Kidney (tissue), 14 donors: ENCODE measurements around the gene RNH1. TPM values are rescaled to one million over a fixed set of nuclear protein-coding genes. Genes with fewer than 3 reads are reported as not detected.

Experiments
- DNase-seq, 5 donors: peaks; one replicate each; pipeline ENCODE4 v3.0.0-alpha.2; 2013 to 2020
- FAIRE-seq: peaks from 2 replicates; lab custom pipeline; 2012; peaks lifted over from hg19 to GRCh38; lab: Jason Lieb, UNC
- H3K27ac ChIP-seq, 2 donors: one replicate each; pipeline ENCODE4 v1.7.0; 2013; ENCODE audit warnings: low read depth in 2 of 2, low read length in 2 of 2, inconsistent platforms in 1 of 2
- H3K27me3 ChIP-seq: one replicate; pipeline ENCODE4 v1.7.1; 2013; ENCODE audit warnings: low read length, inconsistent platforms; ENCODE audit not compliant: control insufficient read depth, insufficient read depth
- H3K36me3 ChIP-seq, 3 donors: one replicate each; pipeline versions ENCODE4 v1.7.0 to v1.7.1; 2013; ENCODE audit warnings: low read length in 3 of 3, control low read depth in 1 of 3, inconsistent platforms in 1 of 3; ENCODE audit not compliant: insufficient read depth in 3 of 3, control insufficient read depth in 2 of 3
- H3K4me1 ChIP-seq, 3 donors: one replicate each; pipeline versions ENCODE4 v1.7.0 to v1.7.1; 2013; ENCODE audit warnings: low read length in 3 of 3, inconsistent platforms in 1 of 3, low read depth in 1 of 3; ENCODE audit not compliant: control insufficient read depth in 2 of 3, insufficient read depth in 2 of 3
- H3K4me3 ChIP-seq, 3 donors: one replicate each; pipeline versions ENCODE4 v1.7.0 to v1.8.1; 2013; ENCODE audit warnings: low read length in 3 of 3, control low read depth in 1 of 3, inconsistent platforms in 1 of 3
- H3K9ac ChIP-seq, 3 donors: one replicate each; pipeline versions ENCODE4 v1.7.0 to v1.7.1; 2013; ENCODE audit warnings: low read length in 3 of 3, control low read depth in 1 of 3, inconsistent platforms in 1 of 3
- H3K9me3 ChIP-seq, 3 donors: one replicate each; pipeline versions ENCODE4 v1.7.0 to v1.7.1; 2013; ENCODE audit warnings: low read length in 3 of 3, control low read depth in 1 of 3, inconsistent platforms in 1 of 3; ENCODE audit not compliant: control insufficient read depth in 2 of 3, insufficient read depth in 1 of 3
- intact Hi-C: fragments of 100-400 bp; cut with DNase I; formaldehyde crosslinking; loops from one replicate; pipeline ENCODE4 v1.11.1; 2022
- polyA plus RNA-seq: library from polyadenylated mRNA; stranded (reverse); fragments of 350-450 nt; fragmentation: Illumina TruSeq; extraction: RNeasy Lipid Tissue Mini Kit (QIAGEN cat#74804); gene quantifications from one replicate; pipeline ENCODE4 v1.2.3, GENCODE V29; 2014; ENCODE audit warnings: low read depth, low replicate concordance; ENCODE audit not compliant: insufficient read depth
- total RNA-seq: library from RNA; stranded (reverse); fragmentation: NEBNext Ultra II Directional; extraction: Animal tissue kit (Norgen Biotek cat#: 25700); gene quantifications from one replicate; pipeline ENCODE4 v1.2.1, GENCODE V29; 2021
- TF ChIP-seq, protein P1 (sequence below): IDR thresholded peaks from 3 replicates; pipeline ENCODE4 v1.5.1; 2012; ENCODE audit warnings: mild to moderate bottlenecking, moderate library complexity, borderline replicate concordance; ENCODE audit not compliant: insufficient read depth; ENCODE audit errors: extremely low read depth
- donor health status: control.
- donor health status: control.
- donor health status: control.
- donor health status: control.
- donor health status: control.
- donor health status: DM: yes; HTN: yes; CAD: no.
- donor health status: Normal renal cell carcinoma (clear cell type).

Gene RNH1
- total and polyA plus RNA-seq, 2 donors from 2014 or later: 171 to 191 TPM

DNA sequence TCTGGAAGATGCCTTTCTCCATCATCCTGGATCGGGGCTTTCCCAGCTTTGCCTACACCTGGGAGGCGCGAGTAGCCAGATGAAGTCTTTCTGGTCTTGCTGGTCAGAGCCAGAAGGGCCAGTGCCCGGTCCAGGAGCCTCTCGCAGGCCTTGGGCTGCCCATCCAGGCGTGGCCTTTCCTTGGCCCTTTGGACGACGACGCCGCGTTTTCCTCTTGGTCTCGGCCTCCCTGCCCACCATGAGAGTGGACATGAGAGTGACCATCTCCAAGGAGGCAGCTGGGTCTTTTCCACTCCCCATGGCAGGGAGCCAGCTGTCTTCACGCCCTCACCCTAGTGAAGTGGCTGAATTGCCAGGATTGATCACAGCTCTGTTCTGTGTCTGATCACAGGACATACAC is 53.5 kb downstream of the RNH1 start:
- H3K4me3 ChIP-seq: no peak overlapping the region
- H3K9ac ChIP-seq: no peak overlapping the region
- H3K36me3 ChIP-seq: peaks cover 0 to 9% (median 5%) of the 10 kb centered on the region in 3 donors
- DNase-seq: peak in 1 of 5 donors; percentile 68
- H3K27ac ChIP-seq: no peak overlapping the region
- TF ChIP-seq, protein P1, sequence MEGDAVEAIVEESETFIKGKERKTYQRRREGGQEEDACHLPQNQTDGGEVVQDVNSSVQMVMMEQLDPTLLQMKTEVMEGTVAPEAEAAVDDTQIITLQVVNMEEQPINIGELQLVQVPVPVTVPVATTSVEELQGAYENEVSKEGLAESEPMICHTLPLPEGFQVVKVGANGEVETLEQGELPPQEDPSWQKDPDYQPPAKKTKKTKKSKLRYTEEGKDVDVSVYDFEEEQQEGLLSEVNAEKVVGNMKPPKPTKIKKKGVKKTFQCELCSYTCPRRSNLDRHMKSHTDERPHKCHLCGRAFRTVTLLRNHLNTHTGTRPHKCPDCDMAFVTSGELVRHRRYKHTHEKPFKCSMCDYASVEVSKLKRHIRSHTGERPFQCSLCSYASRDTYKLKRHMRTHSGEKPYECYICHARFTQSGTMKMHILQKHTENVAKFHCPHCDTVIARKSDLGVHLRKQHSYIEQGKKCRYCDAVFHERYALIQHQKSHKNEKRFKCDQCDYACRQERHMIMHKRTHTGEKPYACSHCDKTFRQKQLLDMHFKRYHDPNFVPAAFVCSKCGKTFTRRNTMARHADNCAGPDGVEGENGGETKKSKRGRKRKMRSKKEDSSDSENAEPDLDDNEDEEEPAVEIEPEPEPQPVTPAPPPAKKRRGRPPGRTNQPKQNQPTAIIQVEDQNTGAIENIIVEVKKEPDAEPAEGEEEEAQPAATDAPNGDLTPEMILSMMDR: no peak
- intact Hi-C loops: no loop called here
- H3K9me3 ChIP-seq: no peaks in the 10 kb centered on the region
- no peaks in the 10 kb centered on the region for H3K27me3 ChIP-seq
- H3K4me1 ChIP-seq: peaks cover 0 to 22% (median 0%) of the 10 kb centered on the region in 3 donors
- FAIRE-seq: no peak

DNA sequence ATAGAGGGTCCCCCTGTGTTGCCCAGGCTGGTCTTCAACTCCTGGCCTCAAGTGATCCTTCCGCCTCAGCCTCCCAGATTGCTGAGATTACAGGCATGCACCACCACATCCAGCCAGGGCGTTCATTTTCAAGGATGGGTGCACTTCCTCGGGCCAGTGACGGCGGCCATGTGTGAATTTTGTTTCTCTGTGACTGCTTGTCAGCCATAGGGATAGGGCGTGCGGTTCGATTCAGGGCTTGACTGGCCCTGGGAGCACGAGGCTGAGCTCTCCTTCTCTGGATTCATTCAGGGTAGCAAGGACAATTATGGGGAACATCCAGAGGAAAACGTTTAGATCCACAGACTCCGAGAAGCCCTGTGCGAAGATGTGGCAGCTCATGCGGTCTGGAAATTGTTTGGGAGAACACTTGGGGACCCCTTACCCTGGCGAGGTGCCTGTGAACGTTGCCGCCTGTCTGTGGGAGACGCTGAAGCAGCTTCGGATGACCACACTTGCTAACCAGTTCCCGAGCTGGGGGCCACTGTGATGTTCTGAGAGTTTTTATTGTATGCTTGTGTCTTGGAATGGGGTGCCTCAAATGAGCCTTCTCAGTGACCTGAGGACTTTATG is 54.0 kb downstream of the RNH1 start:
- Histone ChIP-seq H3K27ac (no peak overlapping the region), H3K36me3 (peaks cover 0 to 9% (median 5%) of the 10 kb centered on the region in 3 donors), H3K9ac (no peak overlapping the region), H3K9me3 (no peaks in the 10 kb centered on the region), H3K27me3 (no peaks in the 10 kb centered on the region), H3K4me1 (peaks cover 0 to 26% (median 0%) of the 10 kb centered on the region in 3 donors), H3K4me3 (no peak overlapping the region)
- TF ChIP-seq, protein P1: no peak
- intact Hi-C loops: no loop called here
- no peak for FAIRE-seq
- no peak for DNase-seq

DNA sequence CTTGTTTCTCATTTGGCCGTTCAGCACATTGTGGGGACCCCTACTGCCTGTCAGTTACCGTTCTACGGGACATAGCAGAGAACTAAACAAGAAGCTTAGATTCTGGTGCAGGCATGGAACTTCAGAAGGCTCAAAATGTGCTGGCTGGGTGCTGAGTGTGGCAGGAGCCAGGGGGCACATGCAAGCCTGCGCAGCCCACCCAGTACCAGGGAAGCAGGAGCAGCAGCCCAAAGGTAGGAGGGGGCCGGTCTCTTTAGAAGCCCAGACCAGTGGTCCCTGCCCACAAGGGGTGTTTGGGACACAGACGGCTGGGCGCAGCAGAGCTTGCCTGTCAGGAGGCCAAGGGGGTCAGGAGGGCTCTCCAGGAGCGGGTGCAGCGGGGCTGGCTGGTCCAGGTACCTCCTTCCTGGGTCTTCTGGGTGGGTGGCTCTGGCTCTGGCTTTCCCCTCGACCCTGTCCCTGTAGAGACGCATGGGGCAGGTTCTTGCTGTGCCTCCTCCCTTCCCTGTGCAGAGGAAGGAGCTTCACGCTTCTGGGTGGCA is 54.8 kb downstream of the RNH1 start:
- Histone ChIP-seq H3K27me3 (no peaks in the 10 kb centered on the region), H3K36me3 (peaks cover 0 to 9% (median 5%) of the 10 kb centered on the region in 3 donors), H3K9ac (no peak overlapping the region), H3K27ac (no peak overlapping the region), H3K4me1 (peaks cover 0 to 26% (median 0%) of the 10 kb centered on the region in 3 donors), H3K4me3 (no peak overlapping the region), H3K9me3 (no peaks in the 10 kb centered on the region)
- DNase-seq (peak in 1 of 5 donors; percentile 68), FAIRE-seq (no peak)
- intact Hi-C loops: no loop called here
- TF ChIP-seq, protein P1: no peak
